Coronary artery (tissue), 2 donors: ENCODE results near the gene NEDD4L.

Experiments used
- DNase-seq: peaks from one replicate; pipeline ENCODE4 v3.0.0-alpha.2; 2017; ENCODE audit warnings: low spot score
- H3K27ac ChIP-seq, 2 donors: fragments of 200-600 bp; sonication (generic); one replicate each; pipeline ENCODE4 v1.5.1; 2016 to 2019
- H3K4me3 ChIP-seq: fragments of 200-600 bp; sonication (generic); 2 replicates; pipeline ENCODE4 v1.5.1; 2016; ENCODE audit warnings: mild to moderate bottlenecking, moderate library complexity
- CTCF ChIP-seq: fragments of 200-600 bp; sonication (generic); IDR thresholded peaks from one replicate; pipeline ENCODE4 v1.5.1; 2019; ENCODE audit warnings: antibody characterized with exemption

The NEDD4L gene

GRCh38 chr18:58100154-58100553 lies 56.1 kb downstream of the NEDD4L start:
- Histone ChIP-seq H3K4me3 (no peak overlapping the region), H3K27ac (no peak overlapping the region)
- DNase-seq, result no peak
- no peak for TF ChIP-seq CTCF

GRCh38 chr18:58101291-58101794 lies 57.3 kb downstream of the NEDD4L start:
- TF ChIP-seq CTCF, result no peak
- no peak for DNase-seq
- H3K27ac ChIP-seq, result no peak overlapping the region

GRCh38 chr18:58102018-58102417 lies 58.0 kb downstream of the NEDD4L start:
- TF ChIP-seq CTCF, result no peak
- no peak overlapping the region for H3K27ac ChIP-seq
- DNase-seq, result no peak
- H3K4me3 ChIP-seq, result no peak overlapping the region

More at GRCh38 chr18:58101291-58101794, 57.3 kb downstream of the NEDD4L start:
- H3K4me3 ChIP-seq, result no peak overlapping the region

GRCh38 chr18:58102875-58103274 lies 58.8 kb downstream of the NEDD4L start:
- Histone ChIP-seq H3K27ac (no peak overlapping the region), H3K4me3 (no peak overlapping the region)
- TF ChIP-seq CTCF, result no peak
- no peak for DNase-seq

GRCh38 chr18:58103339-58103985 lies 59.4 kb downstream of the NEDD4L start:
- no peak for DNase-seq
- Histone ChIP-seq H3K27ac (no peak overlapping the region), H3K4me3 (no peak overlapping the region)
- TF ChIP-seq CTCF, result no peak

GRCh38 chr18:58104096-58104495 lies 60.1 kb downstream of the NEDD4L start:
- DNase-seq, result no peak
- Histone ChIP-seq H3K27ac (no peak overlapping the region), H3K4me3 (no peak overlapping the region)
- TF ChIP-seq CTCF, result no peak

GRCh38 chr18:58105206-58105887 lies 61.3 kb downstream of the NEDD4L start:
- H3K4me3 ChIP-seq, result no peak overlapping the region
- H3K27ac ChIP-seq, result no peak overlapping the region
- DNase-seq, result no peak
- no peak for TF ChIP-seq CTCF
